GM10266 (cell line): ENCODE results near the gene EPHB6.

ENCODE experiments used
- DNase-seq: peaks from one replicate; pipeline ENCODE4 v3.0.0; 2012; ENCODE audit errors: extremely low spot score
- CTCF ChIP-seq: IDR thresholded peaks from 2 replicates; pipeline ENCODE4 v1.5.1; 2012; ENCODE audit warnings: mild to moderate bottlenecking, low read depth; ENCODE audit not compliant: control insufficient read depth, insufficient read depth; ENCODE audit errors: missing control alignments

The EPHB6 gene

GRCh38 chr7:142885311-142886230, 30.7 kb downstream of the EPHB6 start, which contains the start of gene TRPV6:
TSS of gene TRPV6 (minus strand) at chr7:142885745.
- no peak for DNase-seq
- no peak for TF ChIP-seq CTCF

- TF ChIP-seq CTCF: no peak
- no peak for DNase-seq
These were observed 32.0 kb downstream of the EPHB6 start for GRCh38 chr7:142886866-142887265.

GRCh38 chr7:142887282-142888015, 32.6 kb downstream of the EPHB6 start:
- no peak for DNase-seq
- TF ChIP-seq CTCF: no peak

- no peak for DNase-seq
- no peak for TF ChIP-seq CTCF
These were observed 34.9 kb downstream of the EPHB6 start for GRCh38 chr7:142889816-142890215.

- DNase-seq: no peak
- no peak for TF ChIP-seq CTCF
These were observed 36.1 kb downstream of the EPHB6 start for GRCh38 chr7:142890874-142891485.

GRCh38 chr7:142891490-142892082, 36.7 kb downstream of the EPHB6 start:
- no peak for DNase-seq
- TF ChIP-seq CTCF: no peak
